IPS-15b (cell line): ENCODE data around the gene WDR37.
"Not testable (repeated sequence)": the region's sequence is repeated elsewhere in the genome, so short reads cannot be mapped to it uniquely, and the experiment has no call there.

Source experiments
- H3K27me3 ChIP-seq: one replicate; pipeline ENCODE4 v1.6.1; 2013; ENCODE audit warnings: low read length; ENCODE audit not compliant: control insufficient read depth, insufficient read depth
- H3K36me3 ChIP-seq: one replicate; pipeline ENCODE4 v1.6.1; 2013; ENCODE audit warnings: low read length; ENCODE audit not compliant: control insufficient read depth, insufficient read depth
- H3K4me1 ChIP-seq: one replicate; pipeline ENCODE4 v1.6.1; 2013; ENCODE audit warnings: mild to moderate bottlenecking, low read length; ENCODE audit not compliant: control insufficient read depth, insufficient read depth
- H3K4me3 ChIP-seq: one replicate; pipeline ENCODE4 v1.5.1; 2013; ENCODE audit warnings: low read depth, low read length
- H3K9ac ChIP-seq: one replicate; pipeline ENCODE4 v1.6.1; 2013; ENCODE audit warnings: low read depth, mild to moderate bottlenecking, low read length
- H3K9me3 ChIP-seq: one replicate; pipeline ENCODE4 v1.6.1; 2013; ENCODE audit warnings: mild to moderate bottlenecking, low read length; ENCODE audit not compliant: control insufficient read depth, insufficient read depth

The WDR37 gene

DNA sequence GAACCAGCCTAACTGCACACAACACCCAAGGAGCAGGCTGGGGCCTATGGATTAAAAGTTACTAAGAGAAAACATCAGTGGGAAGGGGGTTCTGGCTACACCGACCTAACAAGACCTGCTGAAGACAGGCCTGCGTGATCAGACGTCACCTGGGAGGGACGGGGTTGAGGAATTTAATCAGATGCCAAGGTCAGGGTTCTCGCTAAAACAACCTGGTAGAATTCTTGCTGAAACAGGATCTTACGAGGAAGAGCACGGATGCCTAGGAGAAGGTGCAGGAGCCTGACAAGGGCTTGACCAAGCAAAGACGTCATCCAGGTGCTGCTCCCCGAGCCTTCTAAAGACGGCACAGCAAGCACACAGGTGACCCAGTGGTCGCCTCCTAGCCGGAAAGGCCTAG is 32.1 kb upstream of the WDR37 start:
- H3K27me3 ChIP-seq, result no peaks in the 10 kb centered on the region
- H3K9ac ChIP-seq, result no peak overlapping the region
- H3K4me1 ChIP-seq, result no peaks in the 10 kb centered on the region
- no peaks in the 10 kb centered on the region for H3K9me3 ChIP-seq
- H3K4me3 ChIP-seq, result no peak overlapping the region
- peaks cover 2% of the 10 kb centered on the region for H3K36me3 ChIP-seq

DNA sequence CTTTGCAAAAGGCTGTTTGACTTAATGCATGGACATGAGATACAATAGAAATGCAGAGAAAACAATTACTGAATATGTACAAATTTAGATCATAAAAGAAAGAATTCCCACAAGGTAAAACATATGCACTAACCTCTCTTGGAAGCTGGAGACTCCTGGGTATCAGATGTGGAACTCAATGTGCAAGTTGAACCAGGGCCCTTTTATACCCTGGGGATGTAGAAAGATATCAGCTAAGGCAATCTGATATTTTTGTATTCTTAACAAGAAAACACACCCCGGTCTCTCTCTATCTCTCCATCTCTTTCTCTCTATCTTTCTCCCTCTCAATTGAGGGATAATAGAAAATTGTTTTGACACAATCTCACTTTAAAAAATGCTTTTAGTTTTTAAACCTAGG is 30.5 kb upstream of the WDR37 start, which contains the start of gene IDI2:
TSS of gene IDI2 (minus strand) at position 177 of the 400 bp plus-strand sequence. CDS start 1,136 bp downstream, outside the sequence.
- Histone ChIP-seq H3K4me3 (no peak within 1 kb of the TSS), H3K36me3 (no peaks in the 10 kb centered on the region), H3K27me3 (no peaks in the 10 kb centered on the region), H3K4me1 (peaks cover 4% of the 10 kb centered on the region), H3K9me3 (no peaks in the 10 kb centered on the region), H3K9ac (no peak within 1 kb of the TSS)

DNA sequence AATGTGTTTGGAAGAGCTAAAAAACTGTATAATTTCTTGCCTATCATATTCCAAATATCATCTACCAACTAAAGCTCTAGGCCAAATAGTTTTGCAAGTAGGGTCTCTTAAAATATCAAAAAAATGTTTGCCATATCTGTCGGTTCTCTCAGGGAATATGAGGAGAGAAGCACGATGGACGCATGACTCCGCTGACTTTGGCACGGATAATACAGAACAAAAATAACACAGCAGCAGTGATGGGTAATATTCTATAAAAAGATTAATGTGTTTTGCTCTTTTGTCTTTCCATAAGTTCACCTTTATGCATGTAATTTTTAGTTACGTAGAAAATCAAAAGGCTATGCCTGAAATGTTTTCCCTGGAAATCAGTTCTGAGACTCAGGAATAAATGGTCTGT is 29.6 kb upstream of the WDR37 start:
- no peaks in the 10 kb centered on the region for H3K9me3 ChIP-seq
- H3K36me3 ChIP-seq, result no peaks in the 10 kb centered on the region
- H3K4me1 ChIP-seq, result peaks cover 4% of the 10 kb centered on the region
- H3K9ac ChIP-seq, result no peak overlapping the region
- no peaks in the 10 kb centered on the region for H3K27me3 ChIP-seq
- H3K4me3 ChIP-seq, result no peak overlapping the region

DNA sequence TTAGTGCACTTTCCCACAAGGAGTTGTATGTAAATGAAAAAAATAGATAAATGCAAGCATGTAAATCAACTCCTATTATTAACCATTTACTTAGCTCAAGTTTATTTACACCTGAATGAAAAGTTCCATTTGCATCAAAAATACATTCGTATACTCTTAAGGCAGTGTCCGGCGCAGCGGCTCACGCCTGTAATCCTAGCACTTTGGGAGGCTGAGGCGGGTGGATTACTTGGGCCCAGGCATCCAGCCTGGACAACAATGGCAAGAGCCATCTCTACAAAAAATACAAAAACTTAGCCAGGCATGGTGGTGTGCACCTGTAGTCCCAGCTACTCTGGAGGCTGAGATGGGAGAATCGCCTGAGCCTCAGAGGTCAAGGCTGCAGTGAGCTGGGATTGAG is 26.3 kb upstream of the WDR37 start:
- H3K36me3 ChIP-seq, result no peaks in the 10 kb centered on the region
- H3K27me3 ChIP-seq, result no peaks in the 10 kb centered on the region
- H3K4me1 ChIP-seq, result peaks cover 4% of the 10 kb centered on the region
- no peak overlapping the region for H3K9ac ChIP-seq
- H3K9me3 ChIP-seq, result no peaks in the 10 kb centered on the region
- H3K4me3 ChIP-seq, result no peak overlapping the region

DNA sequence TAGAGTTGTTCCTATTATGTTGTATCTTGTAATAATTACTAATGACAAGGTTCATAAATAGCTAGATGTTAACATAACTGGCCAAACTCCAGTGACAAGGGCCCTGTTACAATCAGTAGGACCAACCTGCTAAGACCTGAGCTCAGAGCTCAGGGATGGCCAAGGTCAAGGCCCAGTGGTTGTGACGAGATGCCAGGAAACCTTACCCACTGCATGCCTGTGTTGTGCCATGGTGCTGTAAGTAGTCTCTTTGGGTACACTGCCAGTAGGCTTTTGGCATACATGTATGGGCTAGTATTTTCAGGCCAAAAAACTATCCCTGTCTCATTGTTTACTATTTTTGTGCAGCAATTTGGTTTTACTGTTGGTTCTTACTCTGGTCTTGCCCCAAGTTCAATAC is 22.6 kb upstream of the WDR37 start:
- Histone ChIP-seq H3K9ac (no peak overlapping the region), H3K4me3 (no peak overlapping the region)

DNA sequence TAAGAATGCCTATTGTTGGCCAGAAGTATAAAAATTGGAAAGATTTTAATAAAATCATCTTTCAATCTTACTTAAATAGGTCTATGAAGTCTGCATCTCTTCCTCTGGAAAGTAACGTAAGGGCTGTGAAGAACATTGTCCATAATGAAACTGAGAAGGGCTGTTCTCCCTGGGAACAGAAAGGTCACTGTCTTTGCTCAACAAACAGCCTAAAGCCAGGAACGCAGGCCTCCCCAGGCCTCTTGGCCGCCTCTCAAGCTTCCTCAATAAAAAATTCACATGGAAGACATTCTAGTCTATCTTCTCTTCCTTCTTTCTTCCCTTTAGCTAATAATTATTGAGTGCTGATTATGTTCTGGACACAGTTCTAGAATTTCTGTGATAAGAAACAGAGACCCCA is 21.4 kb upstream of the WDR37 start:
- H3K9ac ChIP-seq, result no peak overlapping the region
- H3K9me3 ChIP-seq, result no peaks in the 10 kb centered on the region
- H3K36me3 ChIP-seq, result no peaks in the 10 kb centered on the region
- H3K4me1 ChIP-seq, result peaks cover 3% of the 10 kb centered on the region
- no peaks in the 10 kb centered on the region for H3K27me3 ChIP-seq
- no peak overlapping the region for H3K4me3 ChIP-seq

More for the DNA sequence above, 22.6 kb upstream of the WDR37 start:
- no peaks in the 10 kb centered on the region for H3K9me3 ChIP-seq
- H3K27me3 ChIP-seq, result no peaks in the 10 kb centered on the region
- H3K36me3 ChIP-seq, result no peaks in the 10 kb centered on the region
- peaks cover 4% of the 10 kb centered on the region for H3K4me1 ChIP-seq

DNA sequence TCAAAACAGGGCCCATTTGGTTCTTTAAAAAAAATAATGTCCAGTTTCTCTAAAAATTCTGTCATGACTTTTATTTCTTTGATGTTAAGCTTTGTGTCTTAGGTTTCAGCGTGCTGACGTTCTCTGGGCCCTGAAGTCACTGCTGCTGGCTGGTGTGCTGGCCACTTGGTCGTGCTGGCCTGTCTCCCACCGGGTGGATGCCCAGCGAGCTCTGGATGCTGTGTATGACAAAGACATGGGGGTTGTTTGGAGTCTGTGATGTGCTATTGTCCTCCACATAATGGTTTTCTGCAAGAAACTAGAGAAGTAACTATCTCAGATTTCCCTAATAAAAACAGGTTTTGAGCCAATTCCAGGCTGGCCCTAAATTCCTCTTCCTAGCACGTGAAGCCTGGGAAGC is 21.0 kb upstream of the WDR37 start:
- no peaks in the 10 kb centered on the region for H3K9me3 ChIP-seq
- H3K27me3 ChIP-seq, result no peaks in the 10 kb centered on the region
- no peaks in the 10 kb centered on the region for H3K4me1 ChIP-seq
- H3K9ac ChIP-seq, result no peak overlapping the region
- H3K4me3 ChIP-seq, result no peak overlapping the region
- no peaks in the 10 kb centered on the region for H3K36me3 ChIP-seq

DNA sequence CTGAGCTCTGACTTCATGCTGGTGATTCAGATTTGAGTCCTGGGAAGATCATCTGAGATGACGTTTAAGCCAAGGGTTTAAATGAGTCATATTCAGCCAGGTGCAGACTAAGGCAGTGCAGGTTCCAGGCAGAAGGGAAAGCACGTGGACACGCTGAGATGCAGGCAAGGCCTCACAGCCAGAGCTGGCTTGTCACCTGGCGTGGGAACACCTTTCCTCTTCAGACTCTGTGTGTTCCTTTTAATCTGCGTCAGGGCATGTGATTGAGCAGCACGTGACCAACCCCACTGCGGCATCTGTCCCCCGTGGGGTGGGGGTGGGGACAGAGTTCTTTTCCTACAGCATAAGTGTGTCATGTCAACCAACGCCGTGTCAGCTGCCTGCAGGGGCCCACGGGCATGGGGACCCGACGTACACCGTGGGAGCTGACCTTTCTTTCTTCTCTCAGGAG is 19.8 kb upstream of the WDR37 start:
- Histone ChIP-seq H3K36me3 (peaks cover 2% of the 10 kb centered on the region), H3K4me1 (no peaks in the 10 kb centered on the region), H3K9ac (no peak overlapping the region), H3K27me3 (no peaks in the 10 kb centered on the region), H3K9me3 (no peaks in the 10 kb centered on the region), H3K4me3 (no peak overlapping the region)

DNA sequence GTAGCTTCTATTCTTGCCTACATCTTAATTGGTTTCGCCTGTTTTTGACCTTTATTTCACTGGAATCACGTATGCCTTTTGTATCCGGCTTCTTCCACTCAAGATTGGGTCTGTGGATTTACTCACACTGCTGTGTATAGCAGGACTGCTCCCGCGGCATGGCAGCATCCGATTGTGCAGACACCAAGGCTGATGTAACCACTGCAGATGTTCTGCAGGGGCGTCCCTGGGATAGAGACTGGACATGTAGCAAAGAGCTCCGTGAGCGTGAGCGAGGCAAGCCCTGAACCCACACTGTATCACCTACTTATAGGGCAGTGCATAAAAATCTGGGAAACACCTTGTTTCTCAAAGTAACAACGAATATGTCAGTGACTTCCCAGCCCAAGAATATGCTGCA is 19.1 kb upstream of the WDR37 start:
- Histone ChIP-seq H3K4me3 (no peak overlapping the region), H3K4me1 (no peaks in the 10 kb centered on the region), H3K9ac (no peak overlapping the region), H3K9me3 (no peaks in the 10 kb centered on the region), H3K36me3 (peaks cover 4% of the 10 kb centered on the region), H3K27me3 (no peaks in the 10 kb centered on the region)

DNA sequence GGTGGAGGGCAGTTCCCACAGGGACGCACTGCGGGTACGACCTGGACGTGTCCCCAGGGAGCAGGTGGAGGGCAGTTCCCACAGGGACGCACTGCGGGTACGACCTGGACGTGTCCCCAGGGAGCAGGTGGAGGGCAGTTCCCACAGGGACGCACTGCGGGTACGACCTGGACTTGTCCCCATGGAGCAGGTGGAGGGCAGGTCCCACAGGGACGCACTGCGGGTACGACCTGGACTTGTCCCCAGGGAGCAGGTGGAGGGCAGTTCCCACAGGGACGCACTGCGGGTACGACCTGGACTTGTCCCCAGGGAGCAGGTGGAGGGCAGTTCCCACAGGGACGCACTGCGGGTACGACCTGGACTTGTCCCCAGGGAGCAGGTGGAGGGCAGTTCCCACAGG is 17.4 kb upstream of the WDR37 start:
- H3K4me3 ChIP-seq, H3K27me3 ChIP-seq, H3K9ac ChIP-seq, H3K9me3 ChIP-seq, H3K36me3 ChIP-seq, H3K4me1 ChIP-seq: not testable (repeated sequence)

DNA sequence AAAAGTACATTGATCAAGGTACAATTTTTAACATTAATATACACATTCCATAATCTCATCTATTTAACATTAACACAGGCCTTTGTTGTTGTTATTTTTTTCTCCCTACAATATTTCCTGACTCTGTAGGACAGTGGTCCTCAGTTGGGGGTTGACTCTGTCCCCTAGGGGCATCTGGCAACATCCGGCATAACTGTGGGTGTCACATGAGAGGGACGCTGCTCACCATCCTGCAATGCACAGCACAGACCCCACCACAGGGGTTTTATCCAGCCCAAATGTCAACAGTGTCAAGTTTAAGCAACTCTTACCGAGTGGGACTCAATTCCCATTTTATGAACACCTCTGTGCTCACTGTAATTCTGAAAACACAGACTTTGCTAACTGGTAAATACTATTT is 16.1 kb upstream of the WDR37 start:
- Histone ChIP-seq H3K9me3 (no peaks in the 10 kb centered on the region), H3K27me3 (no peaks in the 10 kb centered on the region), H3K4me1 (no peaks in the 10 kb centered on the region), H3K36me3 (peaks cover 8% of the 10 kb centered on the region), H3K4me3 (no peak overlapping the region), H3K9ac (no peak overlapping the region)

DNA sequence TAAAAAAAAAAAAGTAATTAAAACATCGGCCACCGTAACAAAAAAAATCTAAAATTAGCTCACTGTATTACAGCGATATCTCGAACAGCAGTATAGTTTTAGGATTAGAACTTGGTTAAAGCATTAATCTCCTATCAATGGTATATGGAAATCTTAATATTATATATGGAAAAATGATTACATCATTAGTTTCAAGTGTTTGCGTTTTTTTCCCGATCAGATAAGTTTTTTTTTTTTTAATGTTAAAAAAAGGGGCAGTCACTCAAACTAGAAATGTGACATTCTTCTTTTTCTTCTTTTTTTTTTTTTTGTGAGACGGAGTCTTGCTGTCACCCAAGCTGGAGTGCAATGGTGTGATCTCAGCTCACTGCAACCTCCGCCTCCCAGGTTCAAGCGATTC is 14.7 kb upstream of the WDR37 start:
- no peak overlapping the region for H3K4me3 ChIP-seq
- H3K27me3 ChIP-seq, result no peaks in the 10 kb centered on the region
- H3K36me3 ChIP-seq, result peaks cover 10% of the 10 kb centered on the region
- H3K4me1 ChIP-seq, result no peaks in the 10 kb centered on the region
- H3K9me3 ChIP-seq, result no peaks in the 10 kb centered on the region
- H3K9ac ChIP-seq, result no peak overlapping the region
